ENCODE results near the gene LAMC1.

LAMC1 gene

DNA sequence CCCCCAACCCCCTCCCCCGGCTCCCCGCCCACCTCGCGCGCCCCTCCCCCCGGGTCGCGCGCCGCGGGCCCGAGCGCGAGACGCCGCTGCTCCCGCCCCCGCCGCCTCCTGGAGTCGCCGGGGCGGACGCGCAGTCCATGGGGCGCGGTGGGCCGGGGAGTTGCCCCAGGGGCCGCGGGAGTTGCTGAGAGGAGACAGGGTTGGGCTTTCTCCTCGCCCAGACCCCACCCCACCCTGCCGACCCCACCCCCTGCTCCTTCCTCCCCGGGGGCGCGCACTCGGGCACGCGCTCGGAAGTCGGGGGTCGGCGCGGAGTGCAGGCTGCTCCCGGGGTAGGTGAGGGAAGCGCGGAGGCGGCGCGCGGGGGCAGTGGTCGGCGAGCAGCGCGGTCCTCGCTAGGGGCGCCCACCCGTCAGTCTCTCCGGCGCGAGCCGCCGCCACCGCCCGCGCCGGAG, at the start of gene LAMC1:
Gene LAMC1, plus strand, starts transcription at position 275 of the 455 bp plus-strand sequence. CDS start 297 bp downstream, outside the sequence.
- peak; percentile 41 for DNase-seq (ENCODE audit: low read depth, low spot score)
- H3K4me3 ChIP-seq (ENCODE audit: low read length), result peak within 1 kb of the TSS; percentile 90
- H3K27me3 ChIP-seq (ENCODE audit: control insufficient read depth, insufficient read depth, low read length), result no peaks in the 10 kb centered on the region
- WGBS (ENCODE audit: insufficient coverage, insufficient read length), result no CpG with 5 or more reads among the region's 65 CpGs
- H3K9me3 ChIP-seq (ENCODE audit: control insufficient read depth, insufficient read depth, low read length), result no peaks in the 10 kb centered on the region
- no peaks in the 10 kb centered on the region; the same call in 1 of the 2 replicates for H3K4me1 ChIP-seq (ENCODE audit: control insufficient read depth, insufficient read depth, low read length)
- H3K36me3 ChIP-seq (ENCODE audit: control insufficient read depth, insufficient read depth, low read length), result no peaks in the 10 kb centered on the region
- H3K27ac ChIP-seq (ENCODE audit: low read length), result no peak within 1 kb of the TSS

DNA sequence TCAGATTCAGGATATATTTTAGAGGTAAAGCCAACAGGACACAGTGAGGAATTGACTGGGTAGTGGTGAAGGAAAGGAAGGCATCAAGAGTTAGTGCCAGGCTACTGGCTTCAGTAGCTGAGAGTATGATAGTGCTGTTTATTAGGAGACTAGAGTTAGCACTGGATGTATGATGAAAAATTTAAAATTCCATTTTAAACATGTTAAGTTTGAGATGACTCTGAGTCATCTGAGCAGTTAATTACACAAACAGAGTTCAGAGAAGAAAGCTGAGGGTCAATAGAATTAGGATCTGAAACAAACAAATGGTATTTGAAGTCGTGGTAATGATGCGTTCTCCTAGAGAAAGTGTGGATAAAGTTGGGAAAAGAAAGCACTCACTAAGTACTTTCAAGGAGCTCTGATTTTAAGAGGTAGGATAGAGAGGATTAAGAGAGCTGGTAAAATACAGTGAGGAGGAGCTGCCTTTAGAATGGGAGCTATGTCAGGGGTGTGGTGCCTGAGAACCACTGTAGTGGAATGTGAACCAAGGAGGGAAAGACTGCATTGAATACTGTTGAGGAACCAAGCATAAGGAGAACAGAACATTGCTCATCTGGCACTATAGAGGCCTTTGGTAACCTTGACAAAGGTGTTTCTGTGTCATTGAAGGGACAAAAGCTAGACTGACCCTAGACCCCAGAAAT, 48.6 kb upstream of the LAMC1 start:
- no CpG with 5 or more reads among the region's 2 CpGs for WGBS (ENCODE audit: insufficient coverage, insufficient read length)
- no peaks in the 10 kb centered on the region for H3K36me3 ChIP-seq (ENCODE audit: control insufficient read depth, insufficient read depth, low read length)
- DNase-seq (ENCODE audit: low read depth, low spot score), result no peak

DNA sequence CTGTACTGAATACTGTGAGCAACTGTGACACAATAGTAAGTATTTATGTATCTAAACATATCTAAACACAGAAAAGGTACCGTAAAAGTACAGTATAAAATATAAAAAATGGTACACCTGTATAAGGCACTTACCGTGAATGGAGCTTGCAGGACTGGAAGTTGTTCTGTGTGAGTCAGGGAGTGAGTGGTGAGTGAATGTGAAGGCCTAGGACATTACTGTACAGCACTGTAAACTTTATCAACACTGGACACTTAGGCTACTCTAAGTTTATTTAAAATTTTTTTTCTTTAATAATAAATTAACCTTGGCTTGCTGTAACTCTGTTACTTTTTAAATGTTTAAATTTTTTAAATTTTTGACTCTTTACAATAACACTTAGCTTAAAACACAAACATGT, 45.7 kb upstream of the LAMC1 start:
- H3K36me3 ChIP-seq (ENCODE audit: control insufficient read depth, insufficient read depth, low read length), result no peaks in the 10 kb centered on the region
- H3K9me3 ChIP-seq (ENCODE audit: control insufficient read depth, insufficient read depth, low read length), result no peaks in the 10 kb centered on the region
- H3K27ac ChIP-seq (ENCODE audit: low read length), result no peak overlapping the region
- H3K4me3 ChIP-seq (ENCODE audit: low read length), result no peak overlapping the region
- no peaks in the 10 kb centered on the region for H3K27me3 ChIP-seq (ENCODE audit: control insufficient read depth, insufficient read depth, low read length)
- no CpG with 5 or more reads among the region's 2 CpGs for WGBS (ENCODE audit: insufficient coverage, insufficient read length)
- H3K4me1 ChIP-seq (ENCODE audit: control insufficient read depth, insufficient read depth, low read length), result no peaks in the 10 kb centered on the region
- no peak for DNase-seq (ENCODE audit: low read depth, low spot score)

More for the DNA sequence above, 48.6 kb upstream of the LAMC1 start:
- Histone ChIP-seq H3K27ac (ENCODE audit: low read length) (no peak overlapping the region), H3K4me3 (ENCODE audit: low read length) (no peak overlapping the region), H3K4me1 (ENCODE audit: control insufficient read depth, insufficient read depth, low read length) (no peaks in the 10 kb centered on the region), H3K9me3 (ENCODE audit: control insufficient read depth, insufficient read depth, low read length) (no peaks in the 10 kb centered on the region), H3K27me3 (ENCODE audit: control insufficient read depth, insufficient read depth, low read length) (no peaks in the 10 kb centered on the region)

DNA sequence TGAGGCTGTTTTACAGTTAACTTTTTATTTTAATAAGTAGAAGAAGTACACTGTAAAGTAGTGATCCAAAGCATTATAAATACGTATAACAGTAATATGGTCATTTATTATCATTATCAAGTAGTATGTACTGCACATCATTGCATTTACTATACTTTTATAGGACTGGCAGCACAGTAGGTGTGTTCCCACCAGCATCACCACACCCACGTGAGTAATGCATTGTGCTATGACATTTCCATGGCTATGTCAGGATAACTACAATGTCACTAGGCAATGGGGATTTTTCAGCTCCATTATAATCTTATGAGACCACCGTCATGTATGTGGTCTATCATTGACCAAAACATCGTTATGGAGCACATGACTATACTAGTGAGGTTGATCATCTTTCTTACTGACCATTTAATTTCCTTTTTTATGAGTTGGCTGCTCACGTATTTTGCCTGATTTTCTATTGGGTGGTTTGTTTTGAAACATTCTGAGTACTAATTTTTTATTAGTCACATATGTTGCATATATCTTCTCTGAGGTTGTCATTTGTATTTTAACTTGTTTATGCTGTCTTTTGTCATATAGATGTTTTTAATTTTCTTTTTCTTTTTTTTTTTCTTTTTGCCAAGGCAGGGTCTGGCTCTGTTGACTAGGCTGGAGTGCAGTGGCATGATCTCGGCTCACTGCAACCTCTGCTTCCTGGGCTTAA, 44.9 kb upstream of the LAMC1 start:
- no peak for DNase-seq (ENCODE audit: low read depth, low spot score)
- no peaks in the 10 kb centered on the region for H3K27me3 ChIP-seq (ENCODE audit: control insufficient read depth, insufficient read depth, low read length)
- H3K36me3 ChIP-seq (ENCODE audit: control insufficient read depth, insufficient read depth, low read length), result no peaks in the 10 kb centered on the region
- H3K9me3 ChIP-seq (ENCODE audit: control insufficient read depth, insufficient read depth, low read length), result no peaks in the 10 kb centered on the region
- H3K27ac ChIP-seq (ENCODE audit: low read length), result no peak overlapping the region
- no peak overlapping the region for H3K4me3 ChIP-seq (ENCODE audit: low read length)
- no peaks in the 10 kb centered on the region for H3K4me1 ChIP-seq (ENCODE audit: control insufficient read depth, insufficient read depth, low read length)
- no CpG with 5 or more reads among the region's 6 CpGs for WGBS (ENCODE audit: insufficient coverage, insufficient read length)

DNA sequence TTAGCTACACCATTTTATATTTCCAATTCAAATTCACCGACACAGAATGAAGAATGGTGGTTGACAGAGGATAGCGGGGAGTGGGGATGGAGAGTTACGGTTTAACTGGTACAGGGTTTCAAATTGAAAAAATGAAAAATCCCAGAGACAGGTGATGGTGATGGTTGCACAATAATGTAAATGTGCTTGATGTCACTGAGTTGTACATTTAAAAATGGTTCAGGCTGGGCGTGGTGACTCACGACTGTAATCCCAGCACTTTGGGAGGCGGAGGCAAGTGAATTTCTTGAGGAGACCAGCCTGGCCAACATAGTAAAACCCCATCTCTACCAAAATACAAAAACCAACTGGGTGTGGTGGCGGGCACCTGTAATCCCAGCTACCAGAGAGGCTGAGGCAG, 39.1 kb upstream of the LAMC1 start:
- no peak overlapping the region for H3K4me3 ChIP-seq (ENCODE audit: low read length)
- no peak for DNase-seq (ENCODE audit: low read depth, low spot score)
- H3K27me3 ChIP-seq (ENCODE audit: control insufficient read depth, insufficient read depth, low read length), result no peaks in the 10 kb centered on the region
- H3K4me1 ChIP-seq (ENCODE audit: control insufficient read depth, insufficient read depth, low read length), result no peaks in the 10 kb centered on the region
- H3K27ac ChIP-seq (ENCODE audit: low read length), result no peak overlapping the region
- WGBS (ENCODE audit: insufficient coverage, insufficient read length), result no CpG with 5 or more reads among the region's 7 CpGs
- H3K36me3 ChIP-seq (ENCODE audit: control insufficient read depth, insufficient read depth, low read length), result no peaks in the 10 kb centered on the region
- H3K9me3 ChIP-seq (ENCODE audit: control insufficient read depth, insufficient read depth, low read length), result no peaks in the 10 kb centered on the region

DNA sequence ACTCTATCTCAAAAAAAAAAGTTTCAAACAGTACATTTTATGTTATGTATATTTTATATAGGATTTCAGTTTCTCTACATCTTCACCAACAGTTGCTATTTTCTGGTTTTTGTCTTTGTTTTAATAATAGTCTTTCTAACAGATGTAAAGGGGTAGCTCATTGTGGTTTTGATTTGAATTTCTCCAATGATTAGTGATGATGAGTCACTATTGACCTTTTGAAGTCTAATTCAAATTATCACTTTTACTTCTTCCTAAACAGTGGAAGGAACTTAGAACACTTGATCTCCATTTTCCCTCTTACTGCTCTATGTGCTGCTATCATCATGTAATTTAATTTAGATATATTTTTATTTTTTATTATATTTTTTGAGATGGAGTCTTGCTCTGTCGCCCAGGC, 38.6 kb upstream of the LAMC1 start:
- whole genome bisulfite sequencing (ENCODE audit: insufficient coverage, insufficient read length), result no CpG with 5 or more reads among the region's 1 CpG

GRCh38 chr1:182985876-182986275, 37.3 kb upstream of the LAMC1 start:
- Histone ChIP-seq H3K9me3 (ENCODE audit: control insufficient read depth, insufficient read depth, low read length) (no peaks in the 10 kb centered on the region), H3K4me1 (ENCODE audit: control insufficient read depth, insufficient read depth, low read length) (0 out of 2 replicates have a peak, but pooled peaks cover 2% of the 10 kb centered on the region), H3K36me3 (ENCODE audit: control insufficient read depth, insufficient read depth, low read length) (no peaks in the 10 kb centered on the region), H3K4me3 (ENCODE audit: low read length) (no peak overlapping the region), H3K27me3 (ENCODE audit: control insufficient read depth, insufficient read depth, low read length) (no peaks in the 10 kb centered on the region), H3K27ac (ENCODE audit: low read length) (no peak overlapping the region)
- no CpG with 5 or more reads among the region's 1 CpG for WGBS (ENCODE audit: insufficient coverage, insufficient read length)
- no peak for DNase-seq (ENCODE audit: low read depth, low spot score)

More for the DNA sequence above, 38.6 kb upstream of the LAMC1 start:
- DNase-seq (ENCODE audit: low read depth, low spot score), result no peak
- Histone ChIP-seq H3K4me3 (ENCODE audit: low read length) (no peak overlapping the region), H3K9me3 (ENCODE audit: control insufficient read depth, insufficient read depth, low read length) (no peaks in the 10 kb centered on the region), H3K27me3 (ENCODE audit: control insufficient read depth, insufficient read depth, low read length) (no peaks in the 10 kb centered on the region), H3K27ac (ENCODE audit: low read length) (no peak overlapping the region), H3K4me1 (ENCODE audit: control insufficient read depth, insufficient read depth, low read length) (no peaks in the 10 kb centered on the region), H3K36me3 (ENCODE audit: control insufficient read depth, insufficient read depth, low read length) (no peaks in the 10 kb centered on the region)

GRCh38 chr1:182990413-182991144, 32.6 kb upstream of the LAMC1 start:
- no peak for DNase-seq (ENCODE audit: low read depth, low spot score)
- H3K36me3 ChIP-seq (ENCODE audit: control insufficient read depth, insufficient read depth, low read length), result no peaks in the 10 kb centered on the region
- no peaks in the 10 kb centered on the region for H3K9me3 ChIP-seq (ENCODE audit: control insufficient read depth, insufficient read depth, low read length)
- WGBS (ENCODE audit: insufficient coverage, insufficient read length), result no CpG with 5 or more reads among the region's 7 CpGs
- no peak overlapping the region for H3K27ac ChIP-seq (ENCODE audit: low read length)
- H3K4me1 ChIP-seq (ENCODE audit: control insufficient read depth, insufficient read depth, low read length), result 0 out of 2 replicates have a peak, but pooled peaks cover 2% of the 10 kb centered on the region
- H3K27me3 ChIP-seq (ENCODE audit: control insufficient read depth, insufficient read depth, low read length), result no peaks in the 10 kb centered on the region
- no peak overlapping the region for H3K4me3 ChIP-seq (ENCODE audit: low read length)

GRCh38 chr1:182993746-182994145, 29.5 kb upstream of the LAMC1 start:
- Histone ChIP-seq H3K4me3 (ENCODE audit: low read length) (no peak overlapping the region), H3K36me3 (ENCODE audit: control insufficient read depth, insufficient read depth, low read length) (no peaks in the 10 kb centered on the region), H3K4me1 (ENCODE audit: control insufficient read depth, insufficient read depth, low read length) (0 out of 2 replicates have a peak, but pooled peaks cover 2% of the 10 kb centered on the region), H3K9me3 (ENCODE audit: control insufficient read depth, insufficient read depth, low read length) (no peaks in the 10 kb centered on the region), H3K27ac (ENCODE audit: low read length) (no peak overlapping the region), H3K27me3 (ENCODE audit: control insufficient read depth, insufficient read depth, low read length) (no peaks in the 10 kb centered on the region)
- no peak for DNase-seq (ENCODE audit: low read depth, low spot score)

- Histone ChIP-seq H3K36me3 (ENCODE audit: control insufficient read depth, insufficient read depth, low read length) (no peaks in the 10 kb centered on the region), H3K27me3 (ENCODE audit: control insufficient read depth, insufficient read depth, low read length) (no peaks in the 10 kb centered on the region), H3K4me3 (ENCODE audit: low read length) (no peak overlapping the region), H3K4me1 (ENCODE audit: control insufficient read depth, insufficient read depth, low read length) (no peaks in the 10 kb centered on the region), H3K9me3 (ENCODE audit: control insufficient read depth, insufficient read depth, low read length) (no peaks in the 10 kb centered on the region), H3K27ac (ENCODE audit: low read length) (no peak overlapping the region)
- no CpG with 5 or more reads among the region's 4 CpGs for WGBS (ENCODE audit: insufficient coverage, insufficient read length)
- no peak for DNase-seq (ENCODE audit: low read depth, low spot score)
Measured at GRCh38 chr1:182995894-182996293, 27.3 kb upstream of the LAMC1 start.

All from iPS DF 6.9 (cell line).